WI38 (cell line): Measurements from ENCODE around the gene CDK6.

ENCODE experiments used
- H3K4me3 ChIP-seq: 2 replicates; pipeline ENCODE4 v1.5.1; 2011; ENCODE audit warnings: low read depth, mild to moderate bottlenecking, control low read depth, low read length
- CTCF ChIP-seq: IDR thresholded peaks from 2 replicates; pipeline ENCODE4 v1.5.1; 2012; ENCODE audit warnings: low read depth, mild to moderate bottlenecking, control low read depth, low read length

The CDK6 gene

GRCh38 chr7:92707435-92707834, 128.9 kb downstream of the CDK6 start:
- H3K4me3 ChIP-seq: no peak overlapping the region
- no peak for TF ChIP-seq CTCF

- H3K4me3 ChIP-seq: no peak overlapping the region
- no peak for TF ChIP-seq CTCF
These were observed 129.8 kb downstream of the CDK6 start for GRCh38 chr7:92706563-92706962.

- no peak overlapping the region for H3K4me3 ChIP-seq
- no peak for TF ChIP-seq CTCF
These were observed 130.5 kb downstream of the CDK6 start for GRCh38 chr7:92705831-92706230.

- no peak for TF ChIP-seq CTCF
- H3K4me3 ChIP-seq: no peak overlapping the region
These were observed 131.5 kb downstream of the CDK6 start for GRCh38 chr7:92704858-92705257.

GRCh38 chr7:92702535-92702934, 133.8 kb downstream of the CDK6 start:
- no peak for TF ChIP-seq CTCF
- no peak overlapping the region for H3K4me3 ChIP-seq

GRCh38 chr7:92699966-92700514, 136.3 kb downstream of the CDK6 start:
- TF ChIP-seq CTCF: no peak
- no peak overlapping the region for H3K4me3 ChIP-seq

GRCh38 chr7:92699560-92699959, 136.8 kb downstream of the CDK6 start:
- no peak overlapping the region for H3K4me3 ChIP-seq
- TF ChIP-seq CTCF: no peak
